GM23338 (cell line): ENCODE results near the gene CX3CL1. TPM values are rescaled to one million over a fixed set of nuclear protein-coding genes. Genes with fewer than 3 reads are reported as not detected.

ENCODE experiments used
- ATAC-seq: fragments of 200-7000 bp; cut with Tn5 transposase; 3 replicates; pipeline ENCODE4 v1.9.1; 2020
- DNase-seq: peaks from one replicate; pipeline ENCODE4 v3.0.0-alpha.2; 2015; ENCODE audit warnings: low spot score
- H2AFZ ChIP-seq: fragments of 200-600 bp; sonication (generic); 2 replicates; pipeline ENCODE4 v1.8.0; 2016; ENCODE audit warnings: antibody characterized with exemption, mild to moderate bottlenecking, moderate library complexity
- H3F3A ChIP-seq: fragments of 200-600 bp; sonication (generic); replicated peaks from 2 replicates; pipeline ENCODE4 v1.8.0; 2017; ENCODE audit warnings: antibody characterized with exemption, mixed run types, low read depth
- H3K27ac ChIP-seq: fragments of 200-600 bp; sonication (generic); 2 replicates; pipeline ENCODE4 v1.6.1; 2016; ENCODE audit warnings: low read depth
- H3K27me3 ChIP-seq: fragments of 200-600 bp; sonication (generic); 2 replicates; pipeline ENCODE4 v1.8.0; 2016; ENCODE audit warnings: mild to moderate bottlenecking, mixed run types, moderate library complexity; ENCODE audit not compliant: insufficient read depth
- H3K36me3 ChIP-seq: fragments of 200-600 bp; sonication (generic); 2 replicates; pipeline ENCODE4 v1.8.0; 2016; ENCODE audit warnings: mild to moderate bottlenecking; ENCODE audit not compliant: insufficient read depth
- H3K4me1 ChIP-seq: fragments of 200-600 bp; sonication (generic); 2 replicates; pipeline ENCODE4 v1.8.0; 2016; ENCODE audit warnings: mild to moderate bottlenecking, moderate library complexity; ENCODE audit not compliant: insufficient read depth
- H3K4me2 ChIP-seq: fragments of 200-600 bp; sonication (generic); 2 replicates; pipeline ENCODE4 v1.7.1; 2017; ENCODE audit warnings: mixed run types
- H3K4me3 ChIP-seq: fragments of 200-600 bp; sonication (generic); 2 replicates; pipeline ENCODE4 v1.6.1; 2016; ENCODE audit warnings: mixed run types
- H3K79me2 ChIP-seq: fragments of 200-600 bp; sonication (generic); replicated peaks from 2 replicates; pipeline ENCODE4 v1.8.0; 2017; ENCODE audit warnings: mild to moderate bottlenecking; ENCODE audit not compliant: insufficient read depth
- H3K9me2 ChIP-seq: fragments of 200-600 bp; sonication (generic); 2 replicates; pipeline ENCODE4 v1.8.0; 2017; ENCODE audit not compliant: insufficient read depth
- H4K20me1 ChIP-seq: fragments of 200-600 bp; sonication (generic); replicated peaks from 2 replicates; pipeline ENCODE4 v1.8.0; 2017; ENCODE audit warnings: mild to moderate bottlenecking; ENCODE audit not compliant: insufficient read depth
- H3K27ac Mint-ChIP-seq: 2 replicates; pipeline ENCODE4 v1.8.0; 2020; ENCODE audit warnings: inconsistent platforms, mild to moderate bottlenecking, moderate library complexity, mixed read lengths
- H3K27me3 Mint-ChIP-seq: 3 replicates; pipeline ENCODE4 v1.8.0; 2022; ENCODE audit warnings: low read depth, mild to moderate bottlenecking, moderate library complexity, mixed read lengths, inconsistent platforms; ENCODE audit not compliant: insufficient read depth, poor library complexity
- H3K36me3 Mint-ChIP-seq: 3 replicates; pipeline ENCODE4 v1.8.0; 2021; ENCODE audit warnings: low read depth, mild to moderate bottlenecking, inconsistent platforms, moderate library complexity, mixed read lengths
- H3K4me1 Mint-ChIP-seq: 3 replicates; pipeline ENCODE4 v1.8.0; 2020; ENCODE audit warnings: mild to moderate bottlenecking, inconsistent platforms, mixed read lengths
- H3K4me3 Mint-ChIP-seq: 3 replicates; pipeline ENCODE4 v1.8.0; 2021; ENCODE audit warnings: moderate library complexity, mild to moderate bottlenecking, inconsistent platforms, mixed read lengths
- H3K9me3 Mint-ChIP-seq: 3 replicates; pipeline ENCODE4 v1.8.0; 2020; ENCODE audit warnings: moderate library complexity, mild to moderate bottlenecking, inconsistent platforms, mixed read lengths
- CTCF ChIP-seq, 2 experiments: fragments of 200-600 bp in 1 of 2; sonication (generic) in 1 of 2; conservative IDR thresholded peaks; 2 replicates each; pipeline versions ENCODE4 v1.5.1 to v1.6.1; 2016 to 2017; ENCODE audit warnings: antibody characterized with exemption in 2 of 2, low read depth in 2 of 2, mild to moderate bottlenecking in 2 of 2, moderate library complexity in 1 of 2
- ETS1 ChIP-seq: IDR thresholded peaks from 2 replicates; pipeline ENCODE4 v1.6.1; 2016; ENCODE audit warnings: antibody characterized with exemption
- JUNB ChIP-seq: IDR thresholded peaks from one replicate; pipeline ENCODE4 v1.6.1; 2016; ENCODE audit warnings: antibody characterized with exemption; ENCODE audit not compliant: unreplicated experiment
- STAT1 ChIP-seq: IDR thresholded peaks from one replicate; pipeline ENCODE4 v1.6.1; 2016; ENCODE audit warnings: antibody characterized with exemption; ENCODE audit not compliant: unreplicated experiment
- ZNF114 ChIP-seq: fragments of 250-450 bp; sonication (Bioruptor Pico); IDR thresholded peaks from 2 replicates; pipeline ENCODE4 v1.5.0; 2020; ENCODE audit warnings: mild to moderate bottlenecking, moderate library complexity
- ZNF331 ChIP-seq: fragments of 250-450 bp; sonication (Bioruptor Pico); IDR thresholded peaks from 2 replicates; pipeline ENCODE4 v1.5.0; 2020; ENCODE audit warnings: low read depth, mild to moderate bottlenecking, moderate library complexity
- ZNF462 ChIP-seq: fragments of 250-450 bp; sonication (Bioruptor Pico); IDR thresholded peaks from 2 replicates; pipeline ENCODE4 v1.5.0; 2020; ENCODE audit warnings: mild to moderate bottlenecking, moderate library complexity
- polyA plus RNA-seq: library from polyadenylated mRNA; unstranded; fragments of >200 nt; fragmentation: Nextera tagmentation; extraction: Ambion mirVana; gene quantifications from 2 replicates; pipeline ENCODE4 v1.2.1, GENCODE V29; 2016
- total RNA-seq: library from RNA; depleted of rRNA; stranded (reverse); fragments of >200 nt; shearing (Covaris generic); gene quantifications from 2 replicates; pipeline ENCODE4 v1.2.3, GENCODE V29; 2014

Gene CX3CL1
- total and polyA plus RNA-seq, 2 experiments from 2014 or later: 0.24 to 2.8 TPM

- H3K27me3 ChIP-seq: no peaks in the 10 kb centered on the region
- H3K27me3 Mint-ChIP-seq: peaks cover 2% of the 10 kb centered on the region
- H3K79me2 ChIP-seq: no peaks in the 10 kb centered on the region
- H3K4me3 Mint-ChIP-seq: no peak overlapping the region
- H3K4me1 Mint-ChIP-seq: peaks cover 10% of the 10 kb centered on the region; the same call in 2 of the 3 replicates
- ATAC-seq: no peak
- H3K4me3 ChIP-seq: no peak overlapping the region
- no peaks in the 10 kb centered on the region for H3K36me3 ChIP-seq
- H3K36me3 Mint-ChIP-seq: no peaks in the 10 kb centered on the region
- no peaks in the 10 kb centered on the region; the same call in 1 of the 2 replicates for H3K4me1 ChIP-seq
- no peak overlapping the region for H3K4me2 ChIP-seq
- no peaks in the 10 kb centered on the region for H4K20me1 ChIP-seq
- no peak overlapping the region for H3K27ac ChIP-seq
- H3K9me2 ChIP-seq: 0 out of 2 replicates have a peak, but pooled peaks cover 4% of the 10 kb centered on the region
- TF ChIP-seq ZNF331 (no peak), JUNB (no peak), ZNF462 (CRISPR knock-in tag) (no peak), ZNF114 (CRISPR knock-in tag) (no peak), CTCF (conservative IDR thresholded peaks at IDR 0.05; ENCODE audit: low read depth in 2 of 2) (peak in 1 of 2 experiments; percentile 18; a peak in 1 of 4 replicates), STAT1 (no peak), ETS1 (no peak)
- no peak overlapping the region for H3K27ac Mint-ChIP-seq
- no peak overlapping the region for H2AFZ ChIP-seq
- no peak for DNase-seq
- H3K9me3 Mint-ChIP-seq: no peaks in the 10 kb centered on the region
- H3F3A ChIP-seq: no peaks in the 10 kb centered on the region
Observed at GRCh38 chr16:57411362-57411976, 39.2 kb downstream of the CX3CL1 start.
